Measurements from ENCODE around the gene EPHA1. TPM values are rescaled to one million over a fixed set of nuclear protein-coding genes. Genes with fewer than 3 reads are reported as not detected.

EPHA1 gene
- total and polyA plus RNA-seq, 4 donors: 10.3 to 21.0 (median 11.3) TPM

DNA sequence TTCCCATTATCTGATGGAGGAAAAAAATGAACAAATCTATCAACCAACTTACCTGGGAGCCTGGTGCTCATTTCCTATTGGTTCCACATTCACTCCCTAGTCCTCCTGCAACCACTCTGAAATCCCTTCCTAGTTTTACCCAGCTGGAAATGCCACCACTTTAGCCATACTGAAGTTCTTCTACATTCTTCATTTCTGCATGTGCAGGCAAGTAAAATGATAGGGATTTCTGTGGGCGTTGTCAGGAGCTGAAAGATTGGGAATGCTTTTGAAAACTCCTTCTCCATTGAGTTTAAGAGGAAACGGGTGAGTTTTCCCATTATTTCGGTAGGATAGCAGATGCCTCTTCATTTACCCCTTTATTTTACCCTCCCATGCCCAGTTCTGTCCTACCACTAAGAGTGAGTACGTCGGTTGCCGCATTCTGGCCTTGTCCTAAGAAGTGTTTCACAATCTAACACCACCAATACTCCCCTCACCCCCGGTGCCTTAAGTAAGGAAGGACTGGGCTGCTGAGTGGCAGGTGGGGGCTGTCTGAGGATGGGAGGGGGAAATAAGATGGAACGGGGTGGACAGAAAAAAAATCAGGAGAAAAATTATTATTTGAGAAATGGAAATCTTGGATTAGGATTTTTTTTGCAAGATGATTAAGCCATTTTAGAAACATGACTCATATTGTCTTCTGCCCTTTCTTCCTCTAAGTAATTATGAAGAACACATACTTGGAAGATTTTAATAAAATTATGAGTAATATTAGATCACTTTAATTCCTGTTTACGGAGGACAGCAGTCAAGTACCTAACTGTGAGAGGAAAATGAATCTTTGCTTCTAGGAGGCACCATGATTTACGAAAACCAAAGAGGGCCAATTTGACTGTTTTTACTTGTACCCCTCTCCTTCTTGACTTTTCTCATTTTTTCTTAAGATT, 21.4 kb upstream of the EPHA1 start:
- Histone ChIP-seq H3K27ac (ENCODE audit: low read depth in 1 of 2, low read length in 2 of 2) (no peak overlapping the region), H3K9me3 (ENCODE audit: control insufficient read depth in 4 of 4, low read length in 3 of 4) (no peaks in the 10 kb centered on the region), H3K4me3 (ENCODE audit: low read depth in 1 of 3, low read length in 3 of 3) (no peak overlapping the region), H3K9ac (ENCODE audit: low read depth in 1 of 2, low read length in 2 of 2) (no peak overlapping the region), H3K4me1 (ENCODE audit: control insufficient read depth in 4 of 4, insufficient read depth in 4 of 4, low read length in 3 of 4) (peaks cover 1 to 17% (median 13%) of the 10 kb centered on the region in 4 donors), H3K27me3 (ENCODE audit: control insufficient read depth in 4 of 4, insufficient read depth in 4 of 4, low read length in 3 of 4) (no peaks in the 10 kb centered on the region), H3K36me3 (ENCODE audit: control insufficient read depth in 4 of 4, insufficient read depth in 3 of 4, low read depth in 1 of 4, low read length in 3 of 4) (no peaks in the 10 kb centered on the region)
- 93% methylated on average over 10 of the region's 10 CpGs for WGBS
- TF ChIP-seq GABPA (IDR thresholded peaks at IDR 0.05 in 1 of 2, conservative IDR thresholded peaks at IDR 0.05 in 1 of 2) (no peak), SP1 (IDR thresholded peaks at IDR 0.05) (no peak), YY1 (IDR thresholded peaks at IDR 0.05) (no peak), EGR1 (IDR thresholded peaks at IDR 0.05; ENCODE audit: low read depth in 2 of 2) (no peak), JUND (IDR thresholded peaks at IDR 0.05) (no peak), FOXA2 (IDR thresholded peaks at IDR 0.05) (no peak), HNF4A (conservative IDR thresholded peaks at IDR 0.05) (no peak), HNF4G (IDR thresholded peaks at IDR 0.05) (no peak)
- TF ChIP-seq, protein P1, sequence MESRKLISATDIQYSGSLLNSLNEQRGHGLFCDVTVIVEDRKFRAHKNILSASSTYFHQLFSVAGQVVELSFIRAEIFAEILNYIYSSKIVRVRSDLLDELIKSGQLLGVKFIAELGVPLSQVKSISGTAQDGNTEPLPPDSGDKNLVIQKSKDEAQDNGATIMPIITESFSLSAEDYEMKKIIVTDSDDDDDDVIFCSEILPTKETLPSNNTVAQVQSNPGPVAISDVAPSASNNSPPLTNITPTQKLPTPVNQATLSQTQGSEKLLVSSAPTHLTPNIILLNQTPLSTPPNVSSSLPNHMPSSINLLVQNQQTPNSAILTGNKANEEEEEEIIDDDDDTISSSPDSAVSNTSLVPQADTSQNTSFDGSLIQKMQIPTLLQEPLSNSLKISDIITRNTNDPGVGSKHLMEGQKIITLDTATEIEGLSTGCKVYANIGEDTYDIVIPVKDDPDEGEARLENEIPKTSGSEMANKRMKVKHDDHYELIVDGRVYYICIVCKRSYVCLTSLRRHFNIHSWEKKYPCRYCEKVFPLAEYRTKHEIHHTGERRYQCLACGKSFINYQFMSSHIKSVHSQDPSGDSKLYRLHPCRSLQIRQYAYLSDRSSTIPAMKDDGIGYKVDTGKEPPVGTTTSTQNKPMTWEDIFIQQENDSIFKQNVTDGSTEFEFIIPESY (IDR thresholded peaks at IDR 0.05): no peak
- TF ChIP-seq, protein P2, sequence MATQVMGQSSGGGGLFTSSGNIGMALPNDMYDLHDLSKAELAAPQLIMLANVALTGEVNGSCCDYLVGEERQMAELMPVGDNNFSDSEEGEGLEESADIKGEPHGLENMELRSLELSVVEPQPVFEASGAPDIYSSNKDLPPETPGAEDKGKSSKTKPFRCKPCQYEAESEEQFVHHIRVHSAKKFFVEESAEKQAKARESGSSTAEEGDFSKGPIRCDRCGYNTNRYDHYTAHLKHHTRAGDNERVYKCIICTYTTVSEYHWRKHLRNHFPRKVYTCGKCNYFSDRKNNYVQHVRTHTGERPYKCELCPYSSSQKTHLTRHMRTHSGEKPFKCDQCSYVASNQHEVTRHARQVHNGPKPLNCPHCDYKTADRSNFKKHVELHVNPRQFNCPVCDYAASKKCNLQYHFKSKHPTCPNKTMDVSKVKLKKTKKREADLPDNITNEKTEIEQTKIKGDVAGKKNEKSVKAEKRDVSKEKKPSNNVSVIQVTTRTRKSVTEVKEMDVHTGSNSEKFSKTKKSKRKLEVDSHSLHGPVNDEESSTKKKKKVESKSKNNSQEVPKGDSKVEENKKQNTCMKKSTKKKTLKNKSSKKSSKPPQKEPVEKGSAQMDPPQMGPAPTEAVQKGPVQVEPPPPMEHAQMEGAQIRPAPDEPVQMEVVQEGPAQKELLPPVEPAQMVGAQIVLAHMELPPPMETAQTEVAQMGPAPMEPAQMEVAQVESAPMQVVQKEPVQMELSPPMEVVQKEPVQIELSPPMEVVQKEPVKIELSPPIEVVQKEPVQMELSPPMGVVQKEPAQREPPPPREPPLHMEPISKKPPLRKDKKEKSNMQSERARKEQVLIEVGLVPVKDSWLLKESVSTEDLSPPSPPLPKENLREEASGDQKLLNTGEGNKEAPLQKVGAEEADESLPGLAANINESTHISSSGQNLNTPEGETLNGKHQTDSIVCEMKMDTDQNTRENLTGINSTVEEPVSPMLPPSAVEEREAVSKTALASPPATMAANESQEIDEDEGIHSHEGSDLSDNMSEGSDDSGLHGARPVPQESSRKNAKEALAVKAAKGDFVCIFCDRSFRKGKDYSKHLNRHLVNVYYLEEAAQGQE (IDR thresholded peaks at IDR 0.05): no peak
- TF ChIP-seq, protein P3, sequence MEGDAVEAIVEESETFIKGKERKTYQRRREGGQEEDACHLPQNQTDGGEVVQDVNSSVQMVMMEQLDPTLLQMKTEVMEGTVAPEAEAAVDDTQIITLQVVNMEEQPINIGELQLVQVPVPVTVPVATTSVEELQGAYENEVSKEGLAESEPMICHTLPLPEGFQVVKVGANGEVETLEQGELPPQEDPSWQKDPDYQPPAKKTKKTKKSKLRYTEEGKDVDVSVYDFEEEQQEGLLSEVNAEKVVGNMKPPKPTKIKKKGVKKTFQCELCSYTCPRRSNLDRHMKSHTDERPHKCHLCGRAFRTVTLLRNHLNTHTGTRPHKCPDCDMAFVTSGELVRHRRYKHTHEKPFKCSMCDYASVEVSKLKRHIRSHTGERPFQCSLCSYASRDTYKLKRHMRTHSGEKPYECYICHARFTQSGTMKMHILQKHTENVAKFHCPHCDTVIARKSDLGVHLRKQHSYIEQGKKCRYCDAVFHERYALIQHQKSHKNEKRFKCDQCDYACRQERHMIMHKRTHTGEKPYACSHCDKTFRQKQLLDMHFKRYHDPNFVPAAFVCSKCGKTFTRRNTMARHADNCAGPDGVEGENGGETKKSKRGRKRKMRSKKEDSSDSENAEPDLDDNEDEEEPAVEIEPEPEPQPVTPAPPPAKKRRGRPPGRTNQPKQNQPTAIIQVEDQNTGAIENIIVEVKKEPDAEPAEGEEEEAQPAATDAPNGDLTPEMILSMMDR (IDR thresholded peaks at IDR 0.05; ENCODE audit: low read depth, low read length, missing input control): no peak
- no peak for DNase-seq (ENCODE audit: low spot score)

DNA sequence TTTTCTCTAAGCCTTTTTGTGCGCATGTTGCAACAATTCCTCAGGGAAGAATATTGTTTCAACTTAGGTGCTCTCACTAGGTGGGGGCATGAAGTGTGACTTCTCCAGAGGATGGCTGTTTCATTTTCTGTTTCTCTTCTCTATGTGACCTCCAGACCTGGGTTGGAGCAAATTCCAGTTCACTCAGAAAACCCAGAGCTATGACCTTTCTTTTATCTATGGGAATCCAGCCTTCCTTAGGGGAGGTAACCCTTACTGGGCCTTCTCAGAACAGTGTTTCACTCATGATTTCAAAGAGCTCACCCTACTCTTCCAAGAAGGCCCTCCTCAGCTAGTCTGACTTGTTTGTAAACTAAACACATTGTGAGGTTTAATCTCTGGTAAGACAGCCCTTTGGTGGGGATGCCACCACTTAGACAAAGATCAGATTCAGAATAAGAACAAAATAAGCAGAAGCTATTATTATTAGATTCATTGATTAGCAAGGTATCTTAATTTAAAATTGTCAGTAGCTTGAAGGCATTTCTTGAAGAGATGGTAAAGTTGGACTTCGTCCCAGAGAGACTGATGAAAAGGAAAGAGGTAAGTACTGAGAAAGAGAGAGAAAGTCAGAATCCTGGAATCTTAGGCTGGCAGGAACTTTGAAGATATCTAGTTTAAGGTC, 18.0 kb upstream of the EPHA1 start:
- 88% methylated on average over 2 of the region's 2 CpGs for WGBS
- peaks cover 1 to 6% (median 4%) of the 10 kb centered on the region in 4 donors for H3K4me1 ChIP-seq (ENCODE audit: control insufficient read depth in 4 of 4, insufficient read depth in 4 of 4, low read length in 3 of 4)
- H3K27ac ChIP-seq (ENCODE audit: low read depth in 1 of 2, low read length in 2 of 2): no peak overlapping the region
- H3K4me3 ChIP-seq (ENCODE audit: low read depth in 1 of 3, low read length in 3 of 3): no peak overlapping the region
- H3K9ac ChIP-seq (ENCODE audit: low read depth in 1 of 2, low read length in 2 of 2): no peak overlapping the region
- H3K9me3 ChIP-seq (ENCODE audit: control insufficient read depth in 4 of 4, low read length in 3 of 4): no peaks in the 10 kb centered on the region
- H3K36me3 ChIP-seq (ENCODE audit: control insufficient read depth in 4 of 4, insufficient read depth in 3 of 4, low read depth in 1 of 4, low read length in 3 of 4): no peaks in the 10 kb centered on the region
- DNase-seq (ENCODE audit: low spot score): no peak
- no peaks in the 10 kb centered on the region for H3K27me3 ChIP-seq (ENCODE audit: control insufficient read depth in 4 of 4, insufficient read depth in 4 of 4, low read length in 3 of 4)
- TF ChIP-seq GABPA (IDR thresholded peaks at IDR 0.05 in 1 of 2, conservative IDR thresholded peaks at IDR 0.05 in 1 of 2): no peak
- TF ChIP-seq, protein P3 (IDR thresholded peaks at IDR 0.05; ENCODE audit: low read depth, low read length, missing input control): no peak
- TF ChIP-seq RAD21 (IDR thresholded peaks at IDR 0.05): peak in 1 of 2 donors; percentile 7
- no peak for TF ChIP-seq FOXA1 (IDR thresholded peaks at IDR 0.05)
- TF ChIP-seq NR2F2 (IDR thresholded peaks at IDR 0.05): no peak
- TF ChIP-seq, protein P2 (IDR thresholded peaks at IDR 0.05): no peak
- TF ChIP-seq, protein P4, sequence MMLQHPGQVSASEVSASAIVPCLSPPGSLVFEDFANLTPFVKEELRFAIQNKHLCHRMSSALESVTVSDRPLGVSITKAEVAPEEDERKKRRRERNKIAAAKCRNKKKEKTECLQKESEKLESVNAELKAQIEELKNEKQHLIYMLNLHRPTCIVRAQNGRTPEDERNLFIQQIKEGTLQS (IDR thresholded peaks at IDR 0.05): no peak
- TF ChIP-seq HNF4A (conservative IDR thresholded peaks at IDR 0.05): peak; percentile 50 to 72
